Stimulated activated CD4-positive, alpha-beta T cell treated with anti-CD3 and anti-CD28 coated beads, Interleukin-15, amount 100 ng/mL, for 24 hours (primary cell): Measurements from ENCODE around the gene ING2.
"Not testable (repeated sequence)": the region's sequence is repeated elsewhere in the genome, so short reads cannot be mapped to it uniquely, and the experiment has no call there.

ENCODE experiments used
- DNase-seq: peaks from one replicate; pipeline ENCODE4 v3.0.0-alpha.2; 2020

Gene ING2, protein sequence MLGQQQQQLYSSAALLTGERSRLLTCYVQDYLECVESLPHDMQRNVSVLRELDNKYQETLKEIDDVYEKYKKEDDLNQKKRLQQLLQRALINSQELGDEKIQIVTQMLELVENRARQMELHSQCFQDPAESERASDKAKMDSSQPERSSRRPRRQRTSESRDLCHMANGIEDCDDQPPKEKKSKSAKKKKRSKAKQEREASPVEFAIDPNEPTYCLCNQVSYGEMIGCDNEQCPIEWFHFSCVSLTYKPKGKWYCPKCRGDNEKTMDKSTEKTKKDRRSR

DNA sequence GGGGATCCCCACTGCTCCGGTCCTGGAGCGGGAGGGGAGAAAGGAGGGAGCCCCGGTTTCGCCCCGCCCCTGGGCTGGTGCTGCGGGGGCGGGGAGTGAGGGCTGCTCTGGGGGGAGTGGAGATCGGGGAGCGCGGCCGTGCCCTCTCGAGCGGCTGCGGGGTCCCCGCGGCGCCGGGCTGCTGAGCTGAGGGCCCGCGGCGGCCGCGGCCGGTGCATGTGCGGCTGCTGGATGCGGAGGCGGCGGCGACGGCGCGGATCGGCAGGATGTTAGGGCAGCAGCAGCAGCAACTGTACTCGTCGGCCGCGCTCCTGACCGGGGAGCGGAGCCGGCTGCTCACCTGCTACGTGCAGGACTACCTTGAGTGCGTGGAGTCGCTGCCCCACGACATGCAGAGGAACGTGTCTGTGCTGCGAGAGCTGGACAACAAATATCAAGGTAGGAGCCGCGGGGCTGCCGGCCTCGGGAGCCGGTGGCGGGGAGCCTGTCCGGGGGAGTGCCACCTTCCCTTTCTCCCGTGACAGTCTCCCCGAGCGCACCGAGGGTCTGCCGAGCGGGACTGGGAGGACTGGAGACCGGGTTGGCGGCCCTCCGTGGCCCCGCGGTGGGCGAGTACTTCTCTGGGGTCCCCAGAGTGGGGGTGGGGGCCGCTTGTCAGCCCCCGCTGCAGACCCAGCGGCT lies at the start of gene ING2:
Gene ING2, plus strand, starts transcription at position 129 of the 681 bp plus-strand sequence. Its CDS starts 138 bp downstream, at position 267.
- peak; percentile 86 for DNase-seq

DNA sequence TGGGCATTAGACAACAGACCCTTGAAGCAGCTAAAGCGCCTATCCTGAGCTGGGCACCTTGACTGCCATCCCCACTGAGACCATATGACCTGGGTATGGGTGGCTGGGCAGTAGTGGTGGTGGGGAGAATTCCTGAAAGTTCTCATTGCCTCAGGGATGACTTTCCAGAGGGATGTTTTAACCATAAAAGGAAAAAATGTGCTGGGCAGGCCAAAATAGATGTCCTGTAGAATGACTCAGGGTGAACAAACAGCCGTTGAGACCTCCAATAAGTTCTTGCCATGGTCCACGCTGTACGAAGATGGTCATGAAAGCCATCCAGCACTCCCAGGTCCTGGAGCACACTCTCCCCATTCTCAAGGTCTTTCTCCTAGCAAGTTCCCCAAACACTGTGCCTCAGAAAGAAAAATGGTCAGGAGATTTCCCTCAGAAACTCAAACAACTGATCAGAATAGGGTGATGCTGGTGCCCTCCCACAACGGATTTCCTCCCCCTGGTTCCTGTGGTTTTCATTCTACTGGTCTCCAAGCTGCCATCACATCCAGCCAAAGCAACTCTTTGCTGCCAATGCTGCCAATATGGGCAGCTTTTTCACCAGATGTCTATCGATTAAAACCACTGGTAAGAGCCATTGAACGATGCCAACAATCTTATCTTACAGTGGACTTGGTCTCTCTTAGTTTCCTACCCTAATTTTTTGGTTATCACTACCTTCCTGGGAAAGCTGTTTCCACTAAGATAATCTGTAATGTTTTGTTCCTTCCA lies 49.2 kb upstream of the ING2 start:
- no peak for DNase-seq

DNA sequence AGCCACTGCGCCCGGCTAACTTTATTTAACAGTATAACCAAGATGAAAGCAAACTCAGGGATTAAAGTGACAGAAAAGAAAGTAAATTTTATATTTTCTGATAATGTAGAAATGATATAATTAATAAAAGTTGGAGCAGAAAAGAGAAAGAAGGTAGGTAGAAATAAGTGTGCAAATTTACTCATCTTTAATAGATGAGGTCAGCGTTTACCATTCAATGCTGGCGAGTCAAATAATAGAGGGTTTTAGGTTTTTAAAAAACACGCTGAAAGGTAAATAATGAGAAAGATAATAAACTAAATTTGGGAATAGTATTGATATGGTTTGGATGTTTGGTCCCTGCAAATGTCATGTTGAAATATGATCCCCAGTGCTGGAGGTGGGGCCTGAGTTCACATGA lies 46.9 kb upstream of the ING2 start:
- no peak for DNase-seq

DNA sequence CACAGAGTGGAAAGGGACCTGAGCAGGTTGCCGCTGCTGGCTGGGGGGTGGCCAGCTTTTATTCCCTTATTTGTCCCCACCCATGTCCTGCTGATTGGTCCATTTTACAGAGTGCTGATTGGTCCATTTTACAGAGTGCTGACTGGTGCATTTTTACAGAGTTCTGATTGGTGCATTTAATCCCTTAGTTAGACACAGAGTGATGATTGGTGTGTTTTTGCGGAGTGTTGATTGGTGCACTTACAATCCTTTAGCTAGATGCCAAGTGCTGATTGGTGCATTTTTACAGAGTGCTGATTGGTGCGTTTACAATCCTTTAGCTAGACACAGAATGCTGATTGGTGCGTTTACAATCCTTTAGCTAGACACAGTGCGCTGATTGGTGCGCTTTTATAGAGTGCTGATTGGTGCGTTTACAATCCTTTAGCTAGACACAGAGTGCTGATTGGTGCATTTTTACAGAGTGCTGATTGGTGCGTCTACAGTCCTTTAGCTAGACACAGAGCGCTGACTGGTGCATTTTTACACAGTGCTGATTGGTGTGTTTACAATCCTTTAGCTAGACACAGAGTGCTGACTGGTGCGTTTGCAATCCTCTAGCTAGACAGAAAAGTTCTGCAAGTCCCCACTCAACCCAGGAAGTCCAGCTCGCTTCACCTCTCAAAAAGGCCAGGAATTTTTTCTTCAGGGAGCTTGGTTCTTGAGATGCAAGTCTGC lies 40.8 kb upstream of the ING2 start:
- not testable (repeated sequence) for DNase-seq

DNA sequence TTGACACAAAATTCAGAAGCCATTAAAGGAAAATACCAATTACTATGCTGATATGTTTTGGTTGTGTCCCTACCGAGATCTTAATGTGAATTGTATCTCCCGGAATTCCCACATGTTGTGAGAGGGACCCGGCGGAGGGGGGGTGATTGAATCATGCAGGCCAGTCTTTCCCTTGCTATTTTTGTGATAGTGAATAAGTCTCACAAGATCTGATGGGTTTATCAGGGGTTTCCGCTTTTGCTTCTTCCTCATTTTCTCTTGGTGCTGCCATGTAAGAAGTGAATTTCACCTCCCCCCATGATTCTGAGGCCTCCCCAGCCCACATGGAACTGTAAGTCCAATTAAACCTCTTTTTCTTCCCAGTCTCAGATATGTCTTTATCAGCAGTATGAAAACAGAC lies 39.0 kb upstream of the ING2 start:
- not testable (repeated sequence) for DNase-seq

DNA sequence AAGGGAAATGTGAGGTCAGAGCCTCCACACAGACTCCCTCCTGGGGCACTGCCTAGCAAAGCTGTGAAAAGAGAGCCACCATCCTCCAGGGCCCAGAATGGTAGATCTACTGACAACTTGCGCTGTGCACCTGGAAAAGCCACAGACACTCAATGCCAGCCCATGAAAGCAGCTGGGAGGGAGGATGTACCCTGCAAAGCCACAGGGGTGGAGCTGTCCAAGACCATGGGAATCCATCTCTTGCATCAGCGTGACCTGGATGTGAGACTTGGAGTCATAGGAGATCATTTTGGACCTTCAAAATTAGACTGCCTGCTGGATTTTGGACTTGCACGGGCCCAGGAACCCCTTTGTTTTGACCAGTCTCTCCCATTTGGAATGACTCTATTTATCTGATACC lies 37.6 kb upstream of the ING2 start:
- DNase-seq: no peak

DNA sequence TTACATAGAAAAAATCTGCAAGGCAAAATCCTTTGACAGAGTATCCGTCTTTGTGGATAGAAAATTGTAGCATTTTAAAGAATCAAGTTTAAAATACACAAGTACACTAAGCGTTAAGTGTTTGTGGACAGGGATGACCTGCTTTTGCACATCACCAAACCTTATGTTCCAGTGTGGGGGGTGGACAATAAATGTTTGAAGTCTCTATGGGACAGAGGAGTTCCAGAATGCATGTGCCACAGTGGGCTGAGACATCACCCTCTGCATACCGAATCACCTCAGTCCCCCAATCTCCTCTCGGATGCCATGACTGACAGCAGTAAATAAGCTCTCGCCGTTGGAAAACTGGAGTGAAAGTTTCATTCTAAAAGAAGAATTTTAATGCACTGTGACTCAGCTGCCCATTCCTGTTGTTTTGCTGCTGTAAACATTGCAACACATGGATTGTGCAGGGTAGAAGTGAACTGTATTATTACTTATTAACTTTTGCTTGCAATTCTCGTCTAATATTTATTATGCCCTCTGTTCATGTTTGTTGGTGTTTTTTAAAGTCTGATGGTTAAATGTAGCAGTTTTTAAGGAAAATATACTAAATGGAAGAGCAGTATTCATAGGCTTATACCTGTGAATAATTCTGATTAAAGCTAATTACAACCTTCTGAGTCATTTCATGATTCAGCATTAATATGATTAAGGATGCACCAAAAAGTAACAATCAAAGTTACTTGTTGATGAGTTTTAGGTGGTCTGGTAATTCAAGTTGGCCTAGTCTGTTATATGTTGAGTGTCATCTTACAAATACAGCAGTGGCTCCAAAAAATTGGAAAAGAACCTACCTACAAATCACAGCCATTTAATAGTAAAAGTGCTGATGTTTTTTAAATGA lies 36.4 kb upstream of the ING2 start:
- DNase-seq: no peak

DNA sequence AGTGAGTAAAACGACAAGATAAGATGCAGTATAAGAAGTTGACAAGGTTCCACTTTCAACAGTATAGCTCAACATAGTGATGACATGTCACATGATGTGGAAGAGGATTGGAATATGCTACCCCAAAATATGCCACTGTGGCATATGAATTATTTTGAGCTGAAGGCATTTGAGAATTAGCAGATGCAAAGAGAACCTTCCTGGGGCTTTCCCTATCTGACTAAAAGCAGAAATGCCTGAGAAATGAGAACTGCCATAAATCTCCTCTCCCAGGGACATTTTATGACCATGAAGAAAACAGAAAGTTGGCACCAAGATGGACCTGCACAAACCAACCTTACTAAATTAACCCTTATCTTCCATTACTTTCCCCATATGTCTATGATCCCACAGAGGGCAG lies 35.6 kb upstream of the ING2 start:
- no peak for DNase-seq

DNA sequence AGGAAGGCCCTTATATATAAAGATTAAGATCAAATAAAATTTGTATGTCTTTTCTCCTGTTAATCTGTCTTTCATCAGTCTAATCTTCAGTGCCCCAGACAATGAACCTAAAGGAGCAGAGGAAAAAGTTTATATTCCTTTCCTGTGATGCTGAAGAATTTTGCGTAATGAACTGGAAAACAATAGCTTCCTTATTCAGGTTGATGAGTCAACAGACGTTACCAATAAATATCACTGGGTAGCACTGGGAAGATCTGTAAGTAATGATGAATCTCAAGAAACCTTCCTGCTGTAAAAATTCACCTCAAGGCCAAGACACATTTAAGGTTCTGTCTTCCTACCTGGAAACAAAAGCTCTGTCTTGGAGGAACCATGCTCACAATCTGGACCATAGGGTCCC lies 34.9 kb upstream of the ING2 start:
- no peak for DNase-seq

DNA sequence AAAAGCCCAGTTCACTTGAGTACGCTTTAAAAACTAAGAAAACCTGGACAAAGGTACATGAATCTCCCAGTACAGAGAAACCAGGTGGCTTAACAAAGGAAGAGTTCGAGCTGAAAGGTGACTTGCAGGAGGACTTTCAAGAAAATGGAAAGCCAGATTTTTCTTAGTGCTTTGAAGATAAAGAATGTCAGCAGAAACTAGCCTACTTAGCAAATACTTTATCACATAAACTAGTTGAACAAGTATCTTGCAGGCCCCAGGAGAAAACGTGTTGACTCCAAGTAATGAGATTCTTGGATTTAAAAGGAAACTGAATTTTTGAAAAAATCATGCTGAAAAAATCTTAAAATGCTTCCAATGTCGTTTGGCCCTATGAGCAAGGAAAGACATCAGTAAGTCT lies 34.0 kb upstream of the ING2 start:
- no peak for DNase-seq

DNA sequence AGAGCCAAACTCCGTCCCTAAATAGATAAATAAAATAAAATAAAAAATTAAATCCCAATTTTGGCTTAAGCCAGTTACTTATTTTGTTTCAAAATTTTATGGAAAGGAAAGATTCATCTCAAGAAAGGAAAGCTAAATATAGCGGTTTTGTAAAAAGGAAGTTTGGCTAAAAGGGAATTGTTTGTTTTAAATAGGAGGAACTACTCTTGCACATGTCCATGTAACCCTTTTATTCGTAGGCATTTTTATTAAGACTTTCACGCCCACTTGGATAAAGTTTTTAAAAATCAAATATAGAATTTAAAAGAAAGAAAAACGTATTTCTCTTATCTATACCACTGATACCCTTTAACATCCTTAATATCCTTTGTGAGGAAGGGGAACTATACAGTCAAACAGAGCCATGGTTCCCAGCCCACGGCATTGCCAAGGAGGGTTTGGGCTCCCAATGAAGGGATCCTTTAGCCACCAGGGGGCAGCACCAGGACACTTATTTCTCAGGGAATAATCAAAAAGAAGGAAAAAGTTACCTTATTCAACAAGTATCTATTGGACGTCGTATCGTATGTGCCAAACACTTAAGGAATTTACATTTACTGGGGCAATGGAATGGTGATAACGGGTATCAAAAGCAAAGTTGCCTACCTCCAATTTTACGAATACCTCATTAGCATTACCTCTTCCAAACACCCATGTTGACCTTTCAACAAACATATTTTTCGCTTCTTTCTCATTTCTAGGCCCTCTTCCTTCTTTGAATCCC lies 32.7 kb upstream of the ING2 start:
- peak; percentile 89 for DNase-seq

DNA sequence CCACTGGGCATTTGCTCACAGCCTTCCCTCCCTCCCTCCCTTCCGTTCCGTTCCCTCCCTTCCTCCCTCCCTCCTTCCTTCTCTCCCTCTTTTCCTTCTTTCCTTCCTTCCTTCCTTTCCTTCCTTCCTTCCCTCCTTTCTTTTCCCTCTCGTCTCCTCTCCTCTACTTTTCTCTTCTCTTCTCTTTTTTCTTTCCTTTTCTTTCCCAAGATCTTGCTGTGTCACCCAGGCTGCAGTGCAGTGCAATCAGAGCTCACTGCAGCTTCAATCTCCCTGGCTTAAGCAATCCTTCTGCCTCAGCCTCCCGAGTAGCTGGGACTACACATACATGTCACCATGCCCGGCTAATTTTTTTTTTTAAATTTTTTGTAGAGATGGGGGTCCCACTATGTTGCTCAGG lies 26.7 kb upstream of the ING2 start:
- DNase-seq: no peak

DNA sequence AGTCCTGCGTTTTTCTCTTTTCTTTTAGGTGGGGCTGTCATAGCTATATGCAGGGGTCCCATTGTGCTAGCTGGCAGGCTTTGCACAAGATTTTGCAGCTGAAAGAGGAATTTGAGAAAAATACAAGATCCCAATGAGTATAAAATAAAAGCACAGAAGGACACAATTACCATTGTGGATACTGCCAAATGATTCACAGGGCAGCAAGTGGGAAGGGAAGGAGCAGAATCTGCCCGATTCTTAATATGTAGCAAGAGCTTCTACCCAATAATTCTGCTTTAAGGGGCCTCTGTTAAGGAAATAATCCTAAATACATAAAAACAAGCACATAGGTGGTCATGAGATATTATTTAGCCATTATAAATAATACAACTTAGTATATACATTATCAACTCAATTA lies 25.9 kb upstream of the ING2 start:
- no peak for DNase-seq

DNA sequence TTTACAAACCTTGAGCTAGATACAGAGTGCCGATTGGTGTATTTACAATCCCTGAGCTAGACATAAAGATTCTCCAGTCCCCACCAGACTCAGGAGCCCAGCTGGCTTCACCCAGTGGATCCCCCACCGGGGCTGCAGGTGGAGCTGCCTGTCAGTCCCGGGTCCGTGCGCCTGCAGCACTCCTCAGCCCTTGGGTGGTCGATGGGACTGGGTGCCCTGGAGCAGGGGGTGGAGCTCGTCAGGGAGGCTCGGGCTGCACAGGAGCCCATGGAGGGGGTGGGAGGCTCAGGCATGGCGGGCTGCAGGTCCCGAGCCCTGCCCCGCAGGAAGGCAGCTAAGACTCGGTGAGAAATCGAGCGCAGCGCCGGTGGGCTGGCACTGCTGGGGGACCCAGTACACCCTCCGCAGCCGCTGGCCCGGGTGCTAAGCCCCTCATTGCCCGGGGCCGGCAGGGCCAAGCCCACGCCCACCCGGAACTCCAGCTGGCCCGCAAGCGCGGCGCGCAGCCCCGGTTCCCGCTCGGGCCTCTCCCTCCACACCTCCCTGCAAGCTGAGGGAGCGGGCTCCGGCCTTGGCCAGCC lies 22.3 kb upstream of the ING2 start:
- not testable (repeated sequence) for DNase-seq

DNA sequence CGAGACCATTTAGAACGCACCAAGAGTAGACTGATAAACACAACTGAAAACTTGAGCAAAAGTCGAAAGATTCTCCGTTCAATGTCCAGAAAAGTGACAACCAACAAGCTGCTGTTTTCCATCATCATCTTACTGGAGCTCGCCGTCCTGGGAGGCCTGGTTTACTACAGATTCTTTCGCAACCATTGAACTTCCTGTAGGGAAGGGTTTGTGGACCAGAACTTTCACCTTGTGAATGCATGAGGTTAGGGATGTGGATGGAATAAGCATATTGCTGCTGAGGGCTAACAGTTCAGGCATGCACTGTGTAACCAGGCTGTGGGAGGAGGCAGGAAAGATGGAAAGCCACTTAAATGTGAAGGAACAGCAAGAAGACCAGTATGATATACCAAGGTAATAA lies 20.9 kb upstream of the ING2 start:
- DNase-seq: no peak

DNA sequence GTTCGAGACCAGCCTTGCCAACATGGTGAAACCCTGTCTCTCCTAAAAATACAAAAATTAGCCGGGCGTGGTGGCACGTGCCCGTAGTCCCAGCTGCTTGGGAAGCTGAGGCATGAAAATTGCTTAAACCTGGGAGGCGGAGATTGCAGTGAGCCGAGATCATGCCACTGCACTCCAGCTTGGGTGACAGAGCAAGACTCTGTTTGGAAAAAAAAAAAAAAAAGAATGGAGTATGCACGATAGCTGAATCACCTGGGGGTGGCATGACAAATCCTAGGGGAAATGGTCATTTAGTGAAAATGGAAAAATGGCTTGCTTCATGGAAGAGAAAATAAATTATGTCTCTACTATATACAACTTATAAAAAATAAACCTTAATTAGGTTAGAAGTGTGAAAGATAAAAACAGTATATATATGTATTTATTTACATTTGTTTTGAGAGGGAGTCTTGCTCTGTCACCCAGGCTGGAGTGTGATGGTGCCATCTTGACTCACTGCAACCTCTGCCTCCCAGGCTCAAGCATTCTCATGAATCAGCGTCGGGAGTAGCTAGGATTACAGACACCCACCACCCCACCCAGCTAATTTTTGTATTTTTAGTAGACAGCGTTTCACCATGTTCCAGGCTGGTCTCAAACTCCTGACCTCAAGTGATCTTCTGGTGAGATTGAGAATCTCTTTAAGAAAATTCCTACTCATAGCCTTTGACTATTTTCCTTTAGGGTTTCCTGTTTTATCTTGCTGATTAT lies 19.3 kb upstream of the ING2 start:
- no peak for DNase-seq

DNA sequence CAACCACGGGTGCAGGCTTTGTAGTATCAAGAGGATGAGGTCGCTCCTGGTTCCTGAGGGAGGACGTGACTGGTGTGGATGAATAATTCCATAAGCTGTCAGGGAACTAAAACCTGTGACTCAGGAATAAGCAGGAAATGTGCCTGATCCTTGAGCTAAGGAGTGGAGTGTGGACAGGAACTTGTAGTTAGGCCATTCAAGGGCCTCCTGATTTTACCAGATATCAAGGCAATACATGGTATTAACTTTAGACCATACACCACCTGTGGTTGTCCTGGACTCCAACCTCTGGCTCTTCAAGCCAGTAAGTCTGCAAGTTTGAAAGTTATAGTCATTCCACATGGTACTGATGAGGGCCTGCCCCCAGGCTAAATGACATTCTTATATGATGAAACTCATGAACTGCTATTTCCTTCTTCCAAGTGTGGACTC lies 12.1 kb upstream of the ING2 start:
- DNase-seq: no peak

DNA sequence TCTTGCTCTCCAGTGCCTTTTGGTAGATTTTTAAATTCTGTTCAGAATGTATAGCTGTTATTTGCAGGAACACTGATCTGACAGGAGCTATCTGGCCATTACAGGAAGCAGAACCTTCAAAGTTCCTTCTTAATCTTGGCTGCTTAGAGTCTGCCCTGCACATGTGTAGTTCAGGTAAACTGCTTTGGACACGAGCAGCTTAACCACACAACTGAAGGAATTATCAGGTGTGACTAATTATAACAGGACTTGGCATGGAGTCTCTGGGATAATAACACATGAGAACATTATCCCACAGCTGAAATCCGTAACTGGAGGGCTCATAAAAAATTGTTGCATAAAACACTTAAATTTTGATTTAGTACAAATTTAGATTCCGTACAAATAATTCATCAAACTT lies 11.6 kb upstream of the ING2 start:
- no peak for DNase-seq

DNA sequence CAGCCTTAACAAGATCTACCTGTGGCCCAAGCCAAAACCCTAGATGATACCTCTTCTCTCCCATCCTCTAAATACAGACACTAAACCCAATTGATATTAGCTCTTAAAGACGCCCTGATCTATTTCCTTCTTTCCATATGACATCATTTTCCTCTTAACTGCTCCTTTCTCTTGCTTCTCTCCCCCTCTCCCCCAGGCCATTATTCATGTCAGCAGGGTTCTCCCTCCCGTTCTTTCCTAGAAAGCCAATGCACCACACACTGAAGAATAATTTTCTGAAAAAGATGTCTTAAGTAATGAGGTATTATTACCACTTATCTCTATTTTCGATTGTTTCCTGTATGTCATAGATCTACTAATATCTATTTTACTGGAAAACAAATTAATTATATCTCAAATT lies 9.7 kb upstream of the ING2 start:
- no peak for DNase-seq

DNA sequence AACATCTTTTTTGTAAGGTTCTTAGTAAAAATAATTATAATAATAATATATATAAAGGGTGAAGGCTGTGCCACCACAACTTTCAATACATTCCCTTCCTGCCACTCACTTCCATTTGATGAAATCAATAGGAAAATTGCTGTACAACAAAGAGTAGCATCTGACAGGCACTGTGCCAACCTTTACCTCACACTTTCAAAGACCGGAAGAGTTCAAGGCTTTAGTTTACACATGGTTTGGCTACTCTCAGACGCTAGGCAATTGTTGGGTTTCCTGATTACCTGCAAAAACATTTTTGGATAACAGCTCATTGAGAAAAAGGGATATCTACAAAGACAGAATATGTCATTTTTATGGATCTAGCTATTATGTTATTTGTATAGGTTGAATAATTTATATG lies 5.5 kb upstream of the ING2 start:
- no peak for DNase-seq
